SK-N-DZ (cell line): ENCODE data around the gene BANP.
"Not testable (repeated sequence)": the region's sequence is repeated elsewhere in the genome, so short reads cannot be mapped to it uniquely, and the experiment has no call there.

Source experiments
- DNase-seq: peaks from one replicate; pipeline ENCODE4 v3.0.0-alpha.2; 2015; ENCODE audit warnings: low spot score

BANP gene

DNA sequence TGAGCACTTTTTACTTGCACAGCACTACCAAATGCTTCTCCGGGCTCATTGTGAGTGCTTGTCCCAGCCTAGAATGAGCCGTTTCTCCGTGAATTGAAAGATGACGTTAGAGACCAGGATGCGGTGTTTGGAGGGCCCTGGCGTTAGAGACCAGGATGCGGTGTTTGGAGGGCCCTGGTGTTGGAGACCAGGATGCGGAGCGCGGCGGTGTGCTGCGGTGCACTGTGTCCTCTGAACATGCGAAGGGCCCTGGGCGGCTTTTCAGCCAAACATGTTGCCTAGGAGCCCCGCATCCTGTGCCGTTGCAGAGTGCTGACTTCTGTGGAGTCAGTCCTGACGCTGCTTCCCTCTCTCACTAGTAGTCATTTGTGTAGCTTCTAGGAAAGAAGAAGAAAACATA lies 42.7 kb downstream of the BANP start:
- no peak for DNase-seq

DNA sequence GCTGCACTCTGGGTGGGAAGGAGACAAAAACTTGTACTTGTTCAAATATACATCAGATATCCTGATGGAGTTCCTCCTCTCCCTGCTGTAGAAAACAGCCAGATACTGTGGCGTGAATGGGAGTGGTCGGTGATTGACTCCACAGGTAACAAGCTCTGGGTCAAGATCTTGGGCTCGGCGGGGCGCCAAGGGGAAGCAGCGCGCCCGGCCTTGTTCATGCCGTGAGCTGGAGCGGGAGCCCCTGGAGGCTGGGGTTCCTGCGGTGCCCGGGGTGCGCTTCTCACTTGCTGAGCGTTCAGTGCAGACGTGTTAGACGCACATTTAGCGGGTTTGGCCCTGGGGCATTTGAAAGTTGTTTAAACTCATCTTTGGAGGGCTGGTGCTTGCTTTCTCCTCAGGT lies 44.4 kb downstream of the BANP start:
- DNase-seq, result no peak

DNA sequence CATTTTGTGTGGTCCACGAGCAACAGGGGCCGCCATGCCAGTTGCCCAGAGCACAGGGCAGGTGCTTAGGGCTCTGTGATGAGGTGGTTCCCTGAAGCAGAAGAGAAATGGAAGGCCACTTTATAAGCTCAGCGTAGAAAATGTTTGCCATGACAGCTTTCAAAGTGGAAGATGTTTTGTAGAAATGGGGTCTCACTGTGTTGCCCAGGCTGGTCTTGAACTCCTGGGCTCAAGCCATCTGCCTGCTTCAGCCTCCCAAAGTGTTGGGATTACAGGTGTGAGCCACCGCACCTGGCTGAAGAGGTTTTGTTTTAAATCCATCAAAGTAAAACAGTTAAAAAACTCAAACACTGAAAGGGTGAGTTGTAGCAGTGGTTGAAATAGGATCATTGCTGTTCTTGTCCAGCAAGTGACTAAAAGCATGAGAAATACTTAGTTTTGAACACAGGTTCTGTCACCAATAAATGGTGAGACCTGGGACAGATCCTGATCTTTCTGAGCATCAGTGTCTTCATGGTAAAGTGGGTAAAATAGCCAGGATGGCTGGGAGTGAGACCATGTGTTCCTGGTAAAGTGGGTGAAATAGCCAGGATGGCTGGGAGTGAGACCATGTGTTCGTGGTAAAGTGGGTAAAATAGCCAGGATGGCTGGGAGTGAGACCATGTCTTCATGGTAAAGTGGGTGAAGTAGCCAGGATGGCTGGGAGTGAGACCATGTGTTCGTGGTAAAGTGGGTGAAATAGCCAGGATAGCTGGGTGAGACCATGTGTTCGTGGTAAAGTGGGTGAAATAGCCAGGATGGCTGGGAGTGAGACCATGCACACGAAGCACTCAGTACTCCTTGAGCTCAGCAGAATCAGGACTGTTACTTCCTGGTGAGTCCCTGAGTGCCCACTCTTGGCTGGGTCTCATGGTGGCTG lies 46.0 kb downstream of the BANP start:
- no peak for DNase-seq

DNA sequence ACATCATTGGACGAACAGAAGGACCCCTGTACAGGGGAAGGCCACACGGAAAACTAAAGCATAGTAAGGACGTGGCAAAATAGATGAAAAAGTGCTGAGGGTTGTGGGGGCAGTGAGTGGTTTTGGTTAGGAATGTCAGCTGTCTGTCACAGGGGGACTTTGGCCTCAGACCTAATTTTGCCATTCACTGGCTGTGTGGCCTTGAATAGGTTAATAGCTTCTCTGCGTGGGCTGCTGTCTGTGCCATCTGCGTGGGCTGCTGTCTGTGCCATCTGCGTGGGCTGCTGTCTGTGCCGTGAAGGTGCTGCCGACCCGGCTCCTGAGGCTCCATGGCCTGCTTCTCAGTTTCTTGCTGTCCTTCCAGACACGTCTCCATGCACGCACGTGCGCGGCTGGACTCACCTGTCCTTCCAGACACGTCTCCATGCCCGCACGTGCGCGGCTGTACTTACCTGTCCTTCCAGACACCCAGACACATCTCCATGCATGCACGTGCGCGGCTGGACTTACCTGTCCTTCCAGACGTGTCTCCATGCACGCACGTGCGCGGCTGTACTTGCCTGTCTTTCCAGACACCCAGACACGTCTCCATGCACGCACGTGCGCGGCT lies 47.1 kb downstream of the BANP start:
- DNase-seq, result not testable (repeated sequence)

DNA sequence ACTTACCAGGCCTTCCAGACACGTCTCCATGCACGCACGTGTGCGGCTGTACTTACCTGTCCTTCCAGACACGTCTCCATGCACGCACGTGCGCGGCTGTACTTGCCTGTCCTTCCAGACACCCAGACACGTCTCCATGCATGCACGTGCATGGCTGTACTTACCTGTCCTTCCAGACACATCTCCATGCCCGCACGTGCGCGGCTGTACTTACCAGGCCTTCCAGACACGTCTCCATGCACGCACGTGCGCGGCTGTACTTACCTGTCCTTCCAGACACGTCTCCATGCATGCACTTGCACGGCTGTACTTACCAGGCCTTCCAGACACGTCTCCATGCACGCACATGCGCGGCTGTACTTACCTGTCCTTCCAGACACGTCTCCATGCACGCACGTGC lies 47.8 kb downstream of the BANP start:
- not testable (repeated sequence) for DNase-seq

DNA sequence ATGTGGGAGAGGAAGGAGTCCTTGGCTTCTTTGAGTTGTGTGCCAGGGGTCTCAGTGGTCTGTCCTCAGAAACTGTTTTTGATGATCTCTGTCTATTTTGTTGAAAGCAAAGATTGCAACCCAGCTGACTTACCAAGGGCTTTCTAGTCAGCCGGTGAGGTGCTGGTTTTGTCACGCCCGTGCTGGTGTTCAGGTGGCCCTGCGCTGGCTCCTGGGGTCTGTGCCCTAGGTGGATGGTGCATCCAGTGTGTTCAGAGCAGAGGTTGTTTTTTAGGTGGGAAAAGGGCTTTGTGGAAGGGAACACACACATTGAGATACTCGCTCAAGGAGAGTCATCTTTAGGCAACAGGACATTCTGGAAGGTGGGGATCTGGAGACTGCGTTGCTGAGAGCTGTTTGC lies 51.0 kb downstream of the BANP start:
- no peak for DNase-seq

DNA sequence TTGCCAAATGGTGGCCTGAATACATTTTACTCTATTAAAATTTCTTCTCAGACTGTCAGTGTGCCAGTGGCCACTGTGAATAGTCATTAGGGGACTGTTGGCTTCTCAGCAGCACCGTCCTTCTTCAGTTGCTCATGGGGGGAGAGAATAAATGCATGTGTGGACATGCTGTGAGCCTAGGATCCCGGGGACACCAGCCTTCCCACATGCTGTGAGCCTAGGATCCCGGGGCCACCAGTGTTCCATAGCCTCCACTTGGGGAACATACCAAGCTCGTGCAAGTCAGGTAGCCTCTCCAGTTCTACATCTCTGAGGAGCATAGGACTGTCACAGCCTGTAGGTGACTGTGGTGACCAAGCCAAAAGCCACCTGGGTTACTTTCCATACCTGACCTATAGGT lies 51.5 kb downstream of the BANP start:
- no peak for DNase-seq

DNA sequence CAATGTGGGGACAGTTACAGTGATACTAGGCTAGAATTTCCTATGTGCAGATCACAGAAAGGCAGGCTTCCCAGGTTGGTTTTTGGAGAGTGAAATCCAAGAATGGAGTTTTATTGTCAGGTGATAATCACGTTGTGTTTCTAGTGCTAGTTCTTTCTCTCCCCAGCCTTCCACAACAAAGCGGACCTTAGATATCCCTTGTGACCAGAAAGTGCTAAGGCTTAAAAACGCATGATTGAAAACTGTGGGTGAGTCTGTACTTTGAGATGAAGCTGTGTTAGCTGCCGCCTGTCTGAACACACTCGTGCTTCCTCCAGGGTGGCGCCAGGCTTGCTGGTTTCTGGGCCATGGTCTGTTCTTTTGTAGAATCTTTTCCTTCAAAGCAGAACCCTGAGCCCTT lies 52.1 kb downstream of the BANP start:
- DNase-seq, result no peak

DNA sequence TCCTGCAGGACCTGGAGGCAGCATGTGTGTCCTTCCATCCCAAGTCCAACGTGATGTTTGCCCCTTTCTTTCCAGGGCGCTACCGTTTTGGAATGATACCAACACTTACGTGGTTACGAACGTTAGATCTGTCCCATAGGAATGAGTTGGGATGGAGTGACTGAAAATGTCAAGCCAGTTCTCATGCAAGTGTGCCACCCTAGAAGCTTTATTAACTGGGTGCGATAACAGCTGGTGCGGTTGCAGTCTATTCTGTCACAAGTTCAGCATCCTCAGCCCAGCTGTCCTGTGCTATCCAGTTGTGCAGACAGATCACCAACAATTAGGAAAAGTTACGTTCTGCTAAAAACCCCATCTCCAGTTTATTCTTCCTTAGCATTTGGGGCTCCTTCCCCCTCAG lies 52.5 kb downstream of the BANP start:
- DNase-seq, result no peak

DNA sequence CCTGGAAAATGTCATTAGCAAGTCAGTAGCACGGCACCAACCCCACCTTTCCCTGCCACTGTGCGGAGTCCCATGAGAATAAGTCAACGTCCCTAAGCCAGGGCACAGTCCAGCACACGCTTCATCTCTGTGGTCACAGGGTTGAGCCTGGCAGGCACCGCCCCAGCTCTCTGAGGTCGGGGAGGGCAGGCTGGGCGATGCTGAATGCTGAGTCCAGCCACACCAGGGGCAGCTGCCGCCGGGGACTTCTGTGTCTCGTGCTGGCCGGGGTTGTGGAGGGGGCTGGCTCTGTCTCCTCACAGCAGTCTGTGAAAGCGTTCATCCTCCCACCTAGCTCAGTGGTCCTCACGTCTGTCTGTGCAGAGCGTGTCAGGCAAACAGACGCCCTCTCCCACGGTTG lies 53.2 kb downstream of the BANP start:
- no peak for DNase-seq

DNA sequence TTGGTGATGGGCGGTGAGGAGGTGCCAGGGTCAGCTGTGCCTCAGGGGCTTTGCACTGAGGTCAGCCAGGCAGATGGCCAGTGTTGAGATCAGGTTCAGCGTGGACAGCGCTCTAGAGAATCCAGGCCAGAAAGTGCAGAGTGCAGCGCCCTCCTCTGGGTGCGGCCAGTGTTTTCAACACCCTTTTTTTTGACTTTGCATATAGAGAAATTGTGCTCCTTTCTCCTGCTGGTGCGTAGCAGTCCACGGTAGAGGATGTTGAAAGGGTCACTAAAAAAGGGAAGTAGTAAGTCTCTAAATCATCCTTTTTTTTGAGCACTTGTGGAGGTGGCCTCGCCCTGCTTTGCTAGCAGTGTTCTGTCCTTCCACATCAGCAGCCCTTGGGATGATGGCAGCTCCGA lies 53.9 kb downstream of the BANP start:
- no peak for DNase-seq

DNA sequence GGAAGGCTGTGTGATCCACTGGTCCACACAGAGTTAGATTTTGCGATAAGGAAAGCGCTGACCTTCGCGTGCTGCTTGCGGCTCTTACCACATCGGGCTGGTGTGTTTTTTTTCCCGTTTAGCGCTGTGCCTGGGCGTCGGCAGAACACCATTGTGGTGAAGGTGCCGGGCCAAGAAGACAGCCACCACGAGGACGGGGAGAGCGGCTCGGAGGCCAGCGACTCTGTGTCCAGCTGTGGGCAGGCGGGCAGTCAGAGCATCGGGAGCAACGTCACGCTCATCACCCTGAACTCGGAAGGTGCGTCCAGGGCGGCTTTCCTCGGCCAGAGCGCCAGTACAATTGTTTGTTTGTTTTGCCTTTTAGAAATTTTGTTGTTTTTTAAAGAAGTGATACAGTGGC lies 54.7 kb downstream of the BANP start:
- no peak for DNase-seq

DNA sequence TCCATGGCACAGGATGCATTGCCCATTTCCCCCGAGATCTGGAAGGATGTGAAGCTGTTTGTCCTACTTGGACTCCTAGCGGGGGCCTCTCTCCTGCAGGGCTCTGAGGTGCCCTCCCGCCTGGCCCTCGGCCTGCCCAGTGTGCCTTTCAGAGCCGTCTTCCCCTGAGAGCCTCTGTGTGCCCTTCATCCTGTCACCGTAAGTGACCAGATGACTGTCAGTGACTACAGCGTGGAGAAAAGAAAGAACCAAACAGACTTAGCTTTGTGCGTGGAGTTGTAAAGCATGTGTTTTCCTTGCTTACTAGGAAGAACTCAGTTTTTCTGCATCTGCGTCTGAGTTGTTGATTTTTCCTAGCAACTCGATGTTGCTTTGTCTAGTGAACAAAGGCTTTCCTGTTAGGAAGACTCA lies 56.1 kb downstream of the BANP start:
- DNase-seq, result no peak

DNA sequence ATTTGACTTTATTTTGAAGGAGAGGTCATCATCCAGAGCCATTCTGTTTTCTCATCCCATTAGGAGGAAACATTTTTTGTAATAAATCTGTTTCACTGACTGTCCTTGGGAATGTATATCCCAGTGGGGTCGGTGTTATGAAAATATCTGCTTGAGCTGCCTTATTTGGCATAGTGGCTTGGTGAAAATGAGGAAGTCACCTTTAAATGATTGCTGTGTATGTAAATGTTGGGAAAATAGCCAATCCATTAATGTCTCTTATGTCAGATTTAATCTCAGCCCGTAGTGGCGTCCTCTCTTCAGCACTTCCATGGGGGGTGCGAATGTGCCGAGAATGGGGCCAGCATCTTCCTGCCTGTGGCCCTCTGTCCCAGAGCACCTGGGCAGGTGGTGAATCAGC lies 57.6 kb downstream of the BANP start:
- DNase-seq, result no peak

DNA sequence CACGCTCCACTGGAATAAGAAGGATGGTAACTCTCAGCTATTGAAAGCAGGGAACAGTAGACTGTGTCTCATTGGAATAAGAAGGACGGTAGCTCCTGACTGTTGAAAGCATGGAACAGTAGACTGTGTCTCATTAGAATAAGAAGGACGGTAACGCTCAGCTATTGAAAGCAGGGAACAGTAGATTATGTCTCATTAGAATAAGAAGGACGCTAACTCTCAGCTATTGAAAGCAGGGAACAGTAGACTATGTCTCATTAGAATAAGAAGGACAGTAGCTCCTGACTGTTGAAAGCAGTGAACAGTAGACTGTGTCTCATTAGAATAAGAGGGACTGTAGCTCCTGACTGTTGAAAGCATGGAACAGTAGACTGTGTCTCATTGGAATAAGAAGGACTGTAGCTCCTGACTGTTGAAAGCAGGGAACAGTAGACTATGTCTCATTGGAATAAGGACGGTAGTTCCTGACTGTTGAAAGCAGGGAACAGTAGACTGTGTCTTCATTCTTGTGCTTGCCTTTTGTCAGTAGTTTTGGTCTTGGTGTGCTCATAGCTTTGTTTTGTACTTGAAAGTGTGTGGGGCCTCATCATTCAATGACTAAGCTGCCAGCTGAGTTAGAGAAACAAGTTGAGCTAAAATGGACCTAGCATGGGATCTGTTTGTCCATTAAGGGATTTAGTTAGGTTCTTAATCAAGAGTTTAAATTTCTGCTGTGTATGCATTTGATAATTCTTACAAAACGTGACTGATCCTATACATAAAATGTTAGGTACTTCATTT lies 58.5 kb downstream of the BANP start:
- DNase-seq, result no peak

DNA sequence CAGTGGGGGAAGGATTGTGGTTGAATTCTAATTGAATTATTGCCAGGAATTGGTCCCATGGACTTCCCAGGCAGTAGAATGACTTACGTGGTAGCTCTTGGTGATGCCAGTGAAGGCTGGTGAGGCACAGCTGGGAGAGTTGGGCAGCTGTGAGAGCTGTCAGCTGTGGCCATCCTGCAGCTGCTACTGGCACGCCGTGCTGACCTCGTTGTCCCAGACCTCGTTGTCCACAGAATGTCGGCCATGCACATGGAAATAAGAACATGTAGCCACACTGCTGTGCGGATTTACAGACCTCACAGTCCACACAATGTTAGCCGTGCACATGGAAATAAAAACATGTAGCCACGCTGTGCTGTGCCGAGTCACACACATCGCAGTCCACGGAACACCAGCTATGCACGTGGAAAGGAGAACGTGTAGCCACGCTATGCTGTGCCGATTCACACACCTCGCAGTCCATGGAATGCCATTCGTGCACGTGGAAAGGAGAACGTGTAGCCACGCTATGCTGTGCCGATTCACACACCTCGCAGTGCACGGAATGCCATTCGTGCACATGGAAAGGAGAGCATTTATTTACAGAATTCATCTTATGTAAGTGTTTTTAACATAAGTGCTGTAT lies 59.2 kb downstream of the BANP start:
- DNase-seq, result no peak

DNA sequence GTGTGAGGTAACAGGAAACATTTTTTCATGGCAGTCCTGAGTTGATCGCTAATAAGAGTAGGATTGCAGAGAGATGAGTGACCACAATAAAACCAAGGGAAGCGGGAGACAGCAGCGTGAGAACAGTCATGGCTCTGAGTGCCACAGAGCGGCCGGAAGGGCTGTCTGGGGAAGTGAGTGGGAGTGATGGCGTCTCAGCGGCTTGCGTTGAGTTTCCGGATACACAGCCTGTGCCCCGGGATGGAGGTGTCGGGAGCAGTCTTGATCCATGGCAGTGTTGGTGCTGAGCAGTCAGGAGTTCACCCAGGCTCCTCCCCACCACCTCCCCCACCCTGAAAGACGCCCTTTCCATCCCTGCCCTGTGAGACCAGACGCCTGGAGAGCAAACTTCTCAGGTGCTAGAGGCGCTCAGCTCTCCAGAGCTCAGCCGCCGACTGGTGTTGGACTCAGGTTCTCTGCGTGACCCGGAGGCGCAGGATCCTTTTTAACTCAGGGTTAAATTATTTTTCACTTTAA lies 59.8 kb downstream of the BANP start:
- no peak for DNase-seq

DNA sequence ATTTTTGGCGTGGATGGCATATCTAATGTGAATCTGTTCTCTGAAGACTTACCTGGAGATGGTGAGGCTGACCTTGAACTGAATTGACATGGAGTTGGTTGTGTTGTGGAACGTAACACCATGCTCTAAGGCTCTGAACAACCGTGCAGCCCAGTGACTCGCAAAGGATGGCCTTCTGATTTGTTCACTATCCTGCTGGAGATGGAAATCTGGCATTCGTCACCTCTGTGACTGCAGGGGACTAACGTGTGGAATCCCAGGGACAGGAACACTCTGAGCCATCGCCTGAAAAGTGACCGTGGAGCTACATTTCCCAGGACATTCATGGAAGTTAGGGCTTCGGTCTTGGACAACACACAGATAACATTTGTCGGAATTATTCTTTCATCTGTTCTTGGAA lies 61.1 kb downstream of the BANP start:
- peak; percentile 51 for DNase-seq

DNA sequence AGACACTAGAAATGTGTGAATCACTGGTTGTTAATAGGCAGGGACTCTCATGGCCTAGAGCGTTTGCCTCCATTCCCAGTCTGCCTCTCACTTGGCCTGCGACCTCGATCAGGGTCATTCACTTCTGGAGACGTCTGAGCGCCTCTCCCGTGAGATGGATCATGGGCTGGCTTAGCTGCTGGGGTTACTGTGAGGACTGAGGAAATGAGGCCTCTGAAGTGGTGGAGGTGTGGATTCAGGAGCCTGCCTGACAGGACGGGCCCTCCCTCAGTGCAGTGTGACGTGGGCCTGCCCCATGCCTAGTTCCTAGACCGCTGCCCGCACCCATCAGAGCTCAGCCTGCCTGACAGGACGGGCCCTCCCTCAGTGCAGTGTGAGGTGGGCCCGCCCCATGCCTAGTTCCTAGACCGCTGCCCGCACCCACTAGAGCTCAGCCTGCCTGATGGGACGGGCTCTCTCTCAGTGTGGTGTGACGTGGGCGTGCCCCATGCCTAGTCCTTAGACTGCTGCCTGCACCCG lies 61.9 kb downstream of the BANP start:
- DNase-seq, result no peak

DNA sequence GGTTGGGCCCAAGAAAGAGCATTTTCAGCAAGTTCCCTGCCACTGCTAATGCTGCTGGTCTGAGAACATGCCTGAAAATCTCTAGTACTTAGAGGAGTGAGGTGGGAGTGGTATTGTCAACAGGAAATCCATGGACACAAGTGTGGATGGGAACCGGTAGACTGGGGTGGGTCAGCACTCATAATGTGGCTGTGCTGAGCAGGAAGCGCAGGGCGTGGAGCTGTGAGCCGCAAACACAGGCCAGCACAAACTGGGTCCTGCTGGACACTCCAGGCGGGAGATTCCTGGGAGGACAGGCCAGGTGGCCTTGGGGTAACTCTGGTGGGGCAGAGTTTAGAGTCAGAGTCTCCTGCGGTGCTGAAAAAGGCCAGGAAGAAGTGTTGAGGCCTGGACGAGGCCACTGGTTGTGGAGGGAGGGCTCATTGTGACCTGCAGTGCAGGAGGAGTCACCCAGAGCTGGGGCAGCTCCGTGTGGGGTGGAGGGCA lies 62.6 kb downstream of the BANP start:
- DNase-seq, result no peak

DNA sequence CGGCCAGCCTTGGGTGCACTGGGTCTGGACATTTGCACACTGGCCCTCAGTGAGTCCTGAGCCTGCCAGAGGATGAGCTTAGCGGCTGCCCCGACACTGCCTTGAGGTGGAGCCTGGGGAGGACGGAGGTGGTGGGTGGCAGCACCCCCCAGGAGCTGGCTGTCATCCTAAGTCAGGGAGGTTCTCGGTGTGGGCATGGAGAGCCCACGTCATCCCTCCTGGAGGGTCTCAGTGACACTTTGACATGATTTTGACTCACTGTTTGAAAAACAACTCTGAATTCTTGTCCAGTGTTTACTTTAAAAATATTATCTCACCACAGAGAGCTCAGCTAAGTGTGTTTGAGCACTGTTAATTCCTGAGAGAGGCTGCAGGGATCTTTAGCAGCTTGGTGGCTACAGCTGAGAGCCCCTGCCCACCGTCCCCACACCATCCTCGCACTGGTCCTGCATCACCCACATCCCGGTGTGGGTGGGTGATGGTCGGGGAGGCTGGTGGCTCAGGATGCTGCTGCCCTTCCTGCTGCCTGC lies 63.1 kb downstream of the BANP start:
- DNase-seq, result no peak
